PC-3 (cell line): Measurements from ENCODE around the gene LRRC45. TPM values are rescaled to one million over a fixed set of nuclear protein-coding genes. Genes with fewer than 3 reads are reported as not detected.
"Not testable (repeated sequence)": the region's sequence is repeated elsewhere in the genome, so short reads cannot be mapped to it uniquely, and the experiment has no call there.

Experiments
- ATAC-seq: fragments of 200-7000 bp; cut with Tn5 transposase; 2 replicates; pipeline ENCODE4 v1.9.1; 2020; ENCODE audit warnings: mild to moderate bottlenecking, moderate library complexity
- BruUV-seq: library from RNA; stranded (reverse); fragments of 400-500 nt; replicated peaks from 2 replicates; lab custom pipeline; 2021; lab: Mats Ljungman, UMichigan
- CTCF ChIA-PET: fragments of 300-600 bp; sonication (Branson Sonifier 250); formaldehyde crosslinking; loops from one replicate; lab custom pipeline; 2022; ENCODE audit warnings: antibody characterized with exemption; lab: Charles Lee
- POLR2A ChIA-PET: fragments of 300-600 bp; sonication (Branson Sonifier 250); formaldehyde crosslinking; loops from one replicate; lab custom pipeline; 2022; ENCODE audit warnings: antibody characterized with exemption; ENCODE audit not compliant: unreplicated experiment; lab: Charles Lee
- DNase-seq: peaks from one replicate; pipeline ENCODE4 v3.0.0-alpha.2; 2015
- H2AFZ ChIP-seq: fragments of 300-600 bp; sonication (generic); 2 replicates; pipeline ENCODE4 v1.6.0; 2016; ENCODE audit warnings: antibody characterized with exemption, low read length
- H3F3A ChIP-seq: fragments of 300-600 bp; sonication (generic); one replicate; pipeline ENCODE4 v1.6.0; 2017; ENCODE audit warnings: antibody characterized with exemption, low read length, control low read depth, mild to moderate bottlenecking; ENCODE audit not compliant: unreplicated experiment
- H3K27ac ChIP-seq: fragments of 300-600 bp; sonication (generic); 2 replicates; pipeline ENCODE4 v1.5.1; 2016; ENCODE audit warnings: mild to moderate bottlenecking, low read length
- H3K27me3 ChIP-seq: fragments of 300-600 bp; sonication (generic); 2 replicates; pipeline ENCODE4 v1.6.1; 2016; ENCODE audit warnings: low read length, mixed read lengths
- H3K36me3 ChIP-seq: fragments of 300-600 bp; sonication (generic); 2 replicates; pipeline ENCODE4 v1.6.1; 2016; ENCODE audit warnings: low read depth, mixed run types, low read length, mixed read lengths
- H3K4me1 ChIP-seq: fragments of 300-600 bp; sonication (generic); 2 replicates; pipeline ENCODE4 v1.5.1; 2016; ENCODE audit warnings: low read length; ENCODE audit not compliant: insufficient read depth
- H3K4me2 ChIP-seq: fragments of 300-600 bp; sonication (generic); 2 replicates; pipeline ENCODE4 v1.6.0; 2016; ENCODE audit warnings: low read length
- H3K4me3 ChIP-seq: fragments of 300-600 bp; sonication (generic); 2 replicates; pipeline ENCODE4 v1.5.1; 2016; ENCODE audit warnings: mild to moderate bottlenecking, low read length, mixed read lengths
- H3K79me2 ChIP-seq: fragments of 300-600 bp; sonication (generic); 2 replicates; pipeline ENCODE4 v1.6.1; 2017; ENCODE audit warnings: low read length, mixed read lengths
- H3K9ac ChIP-seq: fragments of 300-600 bp; sonication (generic); 2 replicates; pipeline ENCODE4 v1.6.0; 2016; ENCODE audit warnings: mild to moderate bottlenecking, low read length
- H3K9me2 ChIP-seq: fragments of 300-600 bp; sonication (generic); replicated peaks from 2 replicates; pipeline ENCODE4 v1.6.1; 2016; ENCODE audit warnings: mixed run types, low read length, mixed read lengths
- H3K9me3 ChIP-seq: fragments of 300-600 bp; sonication (generic); 2 replicates; pipeline ENCODE4 v1.6.1; 2016; ENCODE audit warnings: low read length, mixed read lengths
- H4K20me1 ChIP-seq: fragments of 300-600 bp; sonication (generic); 2 replicates; pipeline ENCODE4 v1.6.1; 2016; ENCODE audit warnings: low read length, mixed read lengths
- EZH2 ChIP-seq: fragments of 300-600 bp; sonication (generic); IDR thresholded peaks from one replicate; pipeline ENCODE4 v1.6.1; 2017; ENCODE audit warnings: antibody characterized with exemption, mild to moderate bottlenecking, low read length; ENCODE audit not compliant: unreplicated experiment
- EZH2phosphoT487 ChIP-seq: fragments of 300-600 bp; sonication (generic); IDR thresholded peaks from 2 replicates; pipeline ENCODE4 v1.6.1; 2018; ENCODE audit warnings: mild to moderate bottlenecking, antibody characterized with exemption, low read length, borderline replicate concordance
- intact Hi-C: fragments of 100-400 bp; cut with micrococcal nuclease; formaldehyde crosslinking; loops from 2 replicates; pipeline ENCODE4 v1.9.0; 2023
- total RNA-seq: library from RNA; depleted of rRNA; stranded (reverse); fragments of >200 nt; gene quantifications from 2 replicates; pipeline ENCODE4 v1.2.3, GENCODE V29; 2014
- TF ChIP-seq, protein P1 (sequence below): fragments of 300-600 bp; sonication (generic); conservative IDR thresholded peaks from 2 replicates; pipeline ENCODE4 v1.5.1; 2017; ENCODE audit warnings: antibody characterized with exemption, low read depth, mild to moderate bottlenecking, low read length

LRRC45 gene
- total RNA-seq, 1 experiment from 2014 or later, result 71.5 TPM

GRCh38 chr17:81980122-81980521 lies 43.0 kb upstream of the LRRC45 start:
- H2AFZ ChIP-seq, result no peak overlapping the region
- no peaks in the 10 kb centered on the region for H3K36me3 ChIP-seq
- H3K9ac ChIP-seq, result no peak overlapping the region
- intact Hi-C loops, result no loop called here
- no peaks in the 10 kb centered on the region for H3K27me3 ChIP-seq
- ChIA-PET CTCF (no interaction called here), POLR2A (no interaction called here)
- no peak overlapping the region for H3K27ac ChIP-seq
- no peaks in the 10 kb centered on the region for H3F3A ChIP-seq
- H3K79me2 ChIP-seq, result peaks cover 15% of the 10 kb centered on the region
- peaks cover 13% of the 10 kb centered on the region for H3K4me1 ChIP-seq
- no peak overlapping the region for H3K4me3 ChIP-seq
- ATAC-seq (no peak), DNase-seq (no peak)
- H4K20me1 ChIP-seq, result no peaks in the 10 kb centered on the region
- no peak for TF ChIP-seq EZH2
- no peaks in the 10 kb centered on the region for H3K9me3 ChIP-seq
- no TSS peak for BruUV-seq
- no peaks in the 10 kb centered on the region for H3K9me2 ChIP-seq
- H3K4me2 ChIP-seq, result no peak overlapping the region

GRCh38 chr17:81980707-81981343 lies 42.3 kb upstream of the LRRC45 start:
- Histone ChIP-seq H3K36me3 (no peaks in the 10 kb centered on the region), H3K9ac (no peak overlapping the region), H4K20me1 (no peaks in the 10 kb centered on the region), H3K9me2 (no peaks in the 10 kb centered on the region), H3K27me3 (no peaks in the 10 kb centered on the region), H3K4me1 (peaks cover 13% of the 10 kb centered on the region), H3F3A (no peaks in the 10 kb centered on the region), H3K9me3 (no peaks in the 10 kb centered on the region), H3K4me2 (no peak overlapping the region), H3K79me2 (peaks cover 15% of the 10 kb centered on the region), H2AFZ (no peak overlapping the region), H3K27ac (no peak overlapping the region), H3K4me3 (no peak overlapping the region)
- ATAC-seq (no peak), DNase-seq (no peak)
- TF ChIP-seq EZH2phosphoT487, result no peak
- TF ChIP-seq, protein P1, sequence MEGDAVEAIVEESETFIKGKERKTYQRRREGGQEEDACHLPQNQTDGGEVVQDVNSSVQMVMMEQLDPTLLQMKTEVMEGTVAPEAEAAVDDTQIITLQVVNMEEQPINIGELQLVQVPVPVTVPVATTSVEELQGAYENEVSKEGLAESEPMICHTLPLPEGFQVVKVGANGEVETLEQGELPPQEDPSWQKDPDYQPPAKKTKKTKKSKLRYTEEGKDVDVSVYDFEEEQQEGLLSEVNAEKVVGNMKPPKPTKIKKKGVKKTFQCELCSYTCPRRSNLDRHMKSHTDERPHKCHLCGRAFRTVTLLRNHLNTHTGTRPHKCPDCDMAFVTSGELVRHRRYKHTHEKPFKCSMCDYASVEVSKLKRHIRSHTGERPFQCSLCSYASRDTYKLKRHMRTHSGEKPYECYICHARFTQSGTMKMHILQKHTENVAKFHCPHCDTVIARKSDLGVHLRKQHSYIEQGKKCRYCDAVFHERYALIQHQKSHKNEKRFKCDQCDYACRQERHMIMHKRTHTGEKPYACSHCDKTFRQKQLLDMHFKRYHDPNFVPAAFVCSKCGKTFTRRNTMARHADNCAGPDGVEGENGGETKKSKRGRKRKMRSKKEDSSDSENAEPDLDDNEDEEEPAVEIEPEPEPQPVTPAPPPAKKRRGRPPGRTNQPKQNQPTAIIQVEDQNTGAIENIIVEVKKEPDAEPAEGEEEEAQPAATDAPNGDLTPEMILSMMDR, result no peak
- no peak for TF ChIP-seq EZH2
- no TSS peak for BruUV-seq
- CTCF ChIA-PET, result no interaction called here
- POLR2A ChIA-PET, result no interaction called here
- intact Hi-C loops, result no loop called here

- DNase-seq, H2AFZ ChIP-seq, H3F3A ChIP-seq, POLR2A ChIA-PET, H3K4me3 ChIP-seq, H3K9me2 ChIP-seq, H3K36me3 ChIP-seq, H3K4me2 ChIP-seq, BruUV-seq, H3K9ac ChIP-seq, H3K27ac ChIP-seq, H3K9me3 ChIP-seq, H4K20me1 ChIP-seq, CTCF ChIA-PET, intact Hi-C loops, ATAC-seq, H3K27me3 ChIP-seq: not testable (repeated sequence)
- Histone ChIP-seq H3K79me2 (peaks cover 15% of the 10 kb centered on the region), H3K4me1 (peaks cover 11% of the 10 kb centered on the region)
These were observed 41.6 kb upstream of the LRRC45 start for GRCh38 chr17:81981511-81981910.
